ENCODE results near the gene TMPRSS6. TPM values are rescaled to one million over a fixed set of nuclear protein-coding genes. Genes with fewer than 3 reads are reported as not detected.

Gene TMPRSS6
- total RNA-seq, 2 donors from 2014 or later, result 86.6 to 343 TPM

DNA sequence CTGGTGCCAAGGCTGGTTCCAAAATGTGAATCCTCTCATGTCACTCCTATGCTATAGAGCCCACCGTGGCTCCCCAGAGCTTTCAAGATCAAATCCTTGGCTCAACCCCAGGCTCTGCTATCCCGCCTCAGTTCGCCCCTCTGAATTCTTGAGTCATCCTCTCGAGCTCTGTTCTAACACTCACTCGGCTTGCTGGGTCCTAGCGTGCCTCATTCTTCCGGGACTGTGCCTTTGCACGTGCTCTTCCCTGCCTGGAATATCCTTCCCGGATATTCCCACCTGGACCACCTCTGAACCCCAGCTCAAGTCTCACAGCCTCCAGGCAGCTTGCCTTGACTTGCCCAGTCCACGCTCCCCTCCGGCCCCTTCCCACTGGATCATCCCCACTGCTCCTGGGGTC lies 45.0 kb downstream of the TMPRSS6 start:
- H3K4me3 Mint-ChIP-seq, result peak overlapping the region; percentile 80
- H3K9me3 Mint-ChIP-seq, result no peaks in the 10 kb centered on the region
- peaks cover 42% of the 10 kb centered on the region for H3K4me1 Mint-ChIP-seq
- H3K36me3 Mint-ChIP-seq (ENCODE audit: low read depth), result peaks cover 93% of the 10 kb centered on the region
- H3K27ac Mint-ChIP-seq, result peak overlapping the region; percentile 93
- no peak for ATAC-seq (replicated peaks)
- H3K27me3 Mint-ChIP-seq, result no peaks in the 10 kb centered on the region

DNA sequence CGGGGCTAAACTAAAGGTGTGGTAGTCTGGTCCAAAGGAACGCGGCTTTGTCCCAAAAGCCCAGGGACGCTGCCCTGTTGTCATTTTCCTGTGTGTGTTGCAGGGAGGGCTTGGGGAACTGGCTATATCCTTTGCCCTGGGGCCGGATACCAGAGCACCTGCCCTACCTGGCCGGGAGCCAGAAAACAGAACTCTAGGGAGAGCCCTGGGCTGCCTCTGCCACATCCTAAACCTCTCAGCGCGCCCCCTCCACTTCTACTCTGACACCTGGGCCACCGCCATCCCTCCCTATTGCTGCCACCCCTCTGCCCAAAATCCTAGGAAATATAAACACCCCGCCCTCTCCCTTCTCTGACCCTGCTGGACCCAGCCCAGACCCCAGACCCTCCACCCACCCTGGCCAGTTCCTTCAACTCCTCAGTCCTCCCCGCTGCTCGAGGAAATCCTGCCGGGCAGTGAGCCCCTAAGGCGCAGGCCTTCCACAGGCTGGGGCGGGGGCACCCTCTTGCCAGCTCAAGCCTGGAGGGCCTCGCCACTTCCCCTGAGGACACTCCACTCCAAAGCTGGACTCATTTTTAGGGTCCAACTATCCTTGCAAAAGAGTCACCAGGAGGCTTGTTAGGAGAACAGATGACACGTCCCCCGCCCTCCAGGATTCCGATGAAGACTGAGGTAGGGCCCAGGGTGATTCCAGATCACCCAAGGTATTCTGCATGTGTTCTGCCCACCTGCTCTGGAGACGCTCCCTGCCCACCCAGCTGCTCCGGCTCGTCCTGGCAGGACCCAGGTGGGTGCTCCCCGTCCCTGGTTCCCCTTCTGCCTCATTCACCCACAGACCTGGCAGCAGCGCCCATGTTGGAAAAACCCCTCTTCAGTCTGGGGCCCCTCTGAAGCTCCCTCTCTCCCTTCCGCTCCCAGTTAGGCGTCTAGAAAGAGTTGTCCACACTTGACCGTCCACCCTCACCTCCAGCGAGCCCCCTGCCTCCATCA lies 45.8 kb downstream of the TMPRSS6 start:
- ATAC-seq (replicated peaks), result peak; percentile 20
- Mint-ChIP-seq H3K27me3 (no peaks in the 10 kb centered on the region), H3K36me3 (ENCODE audit: low read depth) (peaks cover 97% of the 10 kb centered on the region), H3K4me3 (peak overlapping the region; percentile 80), H3K27ac (peak overlapping the region; percentile 93), H3K9me3 (no peaks in the 10 kb centered on the region), H3K4me1 (peaks cover 42% of the 10 kb centered on the region)

DNA sequence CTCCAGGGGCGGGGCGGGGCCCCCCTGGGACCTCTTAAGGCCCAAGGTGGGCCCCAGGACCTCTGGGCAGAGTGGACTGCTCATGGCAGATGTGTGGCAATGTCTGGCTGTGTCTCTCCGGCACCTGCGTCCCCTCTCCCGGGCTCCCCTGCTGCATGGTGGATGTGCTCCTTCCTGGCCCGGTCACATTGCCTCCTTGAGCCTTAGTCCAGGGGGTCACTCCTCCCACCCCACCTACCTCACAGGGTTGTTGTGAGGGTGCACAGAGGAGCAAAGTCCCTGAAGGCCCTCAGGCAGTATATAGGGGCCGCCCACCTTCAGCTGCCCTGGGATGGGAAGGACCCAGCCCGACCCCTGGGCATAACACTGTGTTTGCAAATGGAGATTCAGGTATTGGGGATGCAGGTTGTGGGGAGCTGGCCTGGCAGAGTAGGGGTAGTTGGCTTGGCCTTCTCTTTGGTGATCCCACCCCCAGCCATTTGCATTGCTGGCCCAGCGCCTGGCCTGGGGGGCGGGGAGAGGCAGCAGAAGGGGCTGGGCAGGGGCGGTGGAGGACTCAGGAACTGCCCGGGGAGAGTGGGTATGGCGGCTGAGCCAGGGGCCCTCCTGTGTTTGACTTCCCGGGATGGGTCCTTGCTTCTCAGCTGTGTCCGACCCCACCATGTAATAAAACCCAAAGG lies 46.7 kb downstream of the TMPRSS6 start:
- ATAC-seq (replicated peaks), result peak; percentile 7
- Mint-ChIP-seq H3K36me3 (ENCODE audit: low read depth) (peaks cover 92% of the 10 kb centered on the region), H3K9me3 (no peaks in the 10 kb centered on the region), H3K27me3 (no peaks in the 10 kb centered on the region), H3K4me3 (peak overlapping the region; percentile 80), H3K4me1 (peaks cover 42% of the 10 kb centered on the region), H3K27ac (peak overlapping the region; percentile 93)

DNA sequence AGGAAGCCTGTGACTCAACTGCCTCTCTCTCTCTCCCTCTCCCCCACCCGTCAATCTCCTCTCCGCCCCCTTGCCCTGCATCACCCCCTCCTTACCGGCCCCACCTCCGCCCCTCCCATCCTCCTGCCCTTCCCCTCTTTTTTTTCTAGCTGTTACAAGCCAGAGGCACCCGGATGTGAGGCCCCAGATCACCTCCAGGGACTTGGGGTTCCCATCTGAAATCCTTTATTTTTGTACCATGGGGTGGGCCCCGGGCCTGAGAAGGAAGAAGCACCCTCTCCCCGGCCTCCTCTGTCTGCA lies 47.2 kb downstream of the TMPRSS6 start:
- peaks cover 92% of the 10 kb centered on the region for H3K36me3 Mint-ChIP-seq (ENCODE audit: low read depth)
- peak; percentile 13 for ATAC-seq (replicated peaks)
- peak overlapping the region; percentile 80 for H3K4me3 Mint-ChIP-seq
- no peaks in the 10 kb centered on the region for H3K27me3 Mint-ChIP-seq
- peak overlapping the region; percentile 93 for H3K27ac Mint-ChIP-seq
- no peaks in the 10 kb centered on the region for H3K9me3 Mint-ChIP-seq
- H3K4me1 Mint-ChIP-seq, result peaks cover 42% of the 10 kb centered on the region

DNA sequence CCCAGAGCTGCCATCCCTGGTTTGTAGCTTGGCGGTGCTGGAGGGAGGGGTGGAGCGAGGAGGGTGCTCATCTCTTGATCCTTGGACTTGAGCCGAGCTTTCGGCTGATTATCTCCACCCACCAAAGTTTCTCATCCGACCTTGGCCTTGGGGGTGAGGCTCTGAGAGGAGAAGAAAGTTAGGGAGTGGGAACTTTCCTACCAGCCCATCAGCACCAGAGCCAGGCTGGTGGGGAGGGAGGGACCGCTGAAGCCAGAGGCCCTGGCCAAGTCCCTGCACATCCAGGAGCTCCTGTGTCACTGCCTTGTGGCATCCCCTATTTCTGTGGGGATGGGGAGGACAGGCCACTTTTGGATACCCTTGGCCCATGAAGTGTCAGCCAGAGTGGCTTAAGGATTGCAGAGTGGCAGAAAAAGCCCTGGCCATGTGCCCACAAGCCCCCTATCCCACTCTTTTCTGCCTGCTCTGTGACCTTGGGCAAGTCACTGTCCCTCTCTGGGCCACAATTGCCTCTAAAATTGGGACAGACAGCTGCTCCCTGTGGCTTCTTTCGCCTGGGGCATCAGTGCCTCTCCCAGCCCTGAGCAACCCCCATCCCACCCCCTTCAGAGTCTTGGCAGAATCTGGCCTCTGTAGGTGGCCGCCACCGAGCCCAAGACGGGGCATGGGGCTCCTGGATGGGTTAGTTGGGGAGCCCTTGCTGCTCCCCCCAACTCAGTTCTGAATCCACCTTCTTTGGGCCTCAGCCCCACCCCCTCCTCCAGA lies 47.7 kb downstream of the TMPRSS6 start:
- peaks cover 41% of the 10 kb centered on the region for H3K4me1 Mint-ChIP-seq
- H3K4me3 Mint-ChIP-seq, result peak overlapping the region; percentile 80
- no peak for ATAC-seq (replicated peaks)
- H3K36me3 Mint-ChIP-seq (ENCODE audit: low read depth), result peaks cover 92% of the 10 kb centered on the region
- no peaks in the 10 kb centered on the region for H3K27me3 Mint-ChIP-seq
- no peaks in the 10 kb centered on the region for H3K9me3 Mint-ChIP-seq
- H3K27ac Mint-ChIP-seq, result peak overlapping the region; percentile 93

DNA sequence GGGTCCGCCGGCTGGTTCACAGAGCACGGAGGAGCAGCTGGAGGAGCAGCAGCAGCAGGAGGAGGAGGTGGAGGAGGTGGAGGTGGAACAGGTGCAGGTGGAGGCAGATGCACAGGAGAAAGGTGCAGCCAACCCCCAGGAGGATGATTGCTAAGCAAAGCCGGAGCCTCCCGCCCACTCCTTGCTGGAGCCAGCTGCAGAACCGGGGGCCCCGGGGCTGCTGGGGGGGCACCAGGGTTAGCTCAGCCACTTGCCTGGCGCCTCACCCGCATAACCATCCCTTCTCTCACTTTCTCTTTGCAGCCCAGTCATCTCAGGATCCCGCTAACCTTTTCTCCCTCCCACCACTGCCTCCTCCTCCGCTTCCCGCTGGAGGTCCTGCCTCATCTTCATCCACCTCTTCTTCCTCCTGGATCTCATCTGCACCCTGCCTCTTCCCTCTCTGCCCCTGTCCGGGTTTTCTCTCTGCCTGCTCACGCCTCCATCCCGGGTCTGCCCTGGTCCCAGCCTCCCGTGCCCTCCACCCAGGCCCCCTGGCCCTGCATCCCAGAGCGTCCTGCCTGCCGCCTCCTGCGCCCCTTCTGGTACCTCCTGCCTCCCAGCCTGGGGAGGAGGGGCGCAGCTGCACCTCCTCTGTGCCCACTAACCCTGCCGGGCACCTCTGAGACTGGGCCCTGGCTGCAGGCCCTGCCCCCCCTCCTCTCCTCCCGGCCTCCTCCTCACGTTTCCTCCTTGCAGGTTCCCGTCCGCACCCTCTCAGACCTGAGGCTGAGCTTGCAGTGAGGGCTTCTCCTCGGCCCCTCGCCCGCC lies 48.5 kb downstream of the TMPRSS6 start:
- no peaks in the 10 kb centered on the region for H3K9me3 Mint-ChIP-seq
- H3K4me1 Mint-ChIP-seq, result peaks cover 35% of the 10 kb centered on the region
- H3K4me3 Mint-ChIP-seq, result peak overlapping the region; percentile 80
- peak; percentile 65 for ATAC-seq (replicated peaks)
- H3K27ac Mint-ChIP-seq, result peak overlapping the region; percentile 93
- H3K27me3 Mint-ChIP-seq, result no peaks in the 10 kb centered on the region
- H3K36me3 Mint-ChIP-seq (ENCODE audit: low read depth), result peaks cover 92% of the 10 kb centered on the region

DNA sequence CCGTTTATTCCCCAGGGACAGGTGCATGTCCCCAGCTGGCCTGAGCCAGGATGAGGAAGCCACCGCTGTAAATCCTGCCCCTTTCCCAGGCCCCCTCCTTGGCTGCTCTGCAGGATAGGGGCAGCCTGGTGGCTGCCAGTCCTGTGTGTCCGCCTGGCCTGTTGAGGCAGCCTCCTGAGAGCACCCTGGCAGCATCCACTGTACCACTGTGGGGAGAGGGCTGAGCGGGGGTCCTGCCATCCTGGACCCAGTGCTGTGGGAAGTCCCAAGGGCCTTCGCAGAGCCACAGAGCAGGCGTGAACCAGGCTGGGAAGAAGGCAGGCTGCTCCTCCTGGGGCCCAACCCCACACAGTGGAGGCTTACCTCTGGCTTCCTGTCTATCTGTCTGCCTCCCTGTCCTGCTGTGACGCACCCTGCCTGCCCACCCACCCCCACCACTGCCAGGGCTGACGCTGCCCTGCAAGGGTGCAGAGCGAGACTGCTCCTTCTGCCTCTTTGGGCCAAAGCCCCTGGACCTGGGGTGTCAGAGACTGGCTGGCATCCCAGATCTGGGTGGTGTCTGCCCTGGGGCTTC lies 49.5 kb downstream of the TMPRSS6 start:
- H3K36me3 Mint-ChIP-seq (ENCODE audit: low read depth), result peaks cover 92% of the 10 kb centered on the region
- H3K27me3 Mint-ChIP-seq, result no peaks in the 10 kb centered on the region
- H3K4me1 Mint-ChIP-seq, result peaks cover 35% of the 10 kb centered on the region
- peak overlapping the region; percentile 80 for H3K4me3 Mint-ChIP-seq
- no peaks in the 10 kb centered on the region for H3K9me3 Mint-ChIP-seq
- H3K27ac Mint-ChIP-seq, result peak overlapping the region; percentile 93
- peak; percentile 18 for ATAC-seq (replicated peaks)

DNA sequence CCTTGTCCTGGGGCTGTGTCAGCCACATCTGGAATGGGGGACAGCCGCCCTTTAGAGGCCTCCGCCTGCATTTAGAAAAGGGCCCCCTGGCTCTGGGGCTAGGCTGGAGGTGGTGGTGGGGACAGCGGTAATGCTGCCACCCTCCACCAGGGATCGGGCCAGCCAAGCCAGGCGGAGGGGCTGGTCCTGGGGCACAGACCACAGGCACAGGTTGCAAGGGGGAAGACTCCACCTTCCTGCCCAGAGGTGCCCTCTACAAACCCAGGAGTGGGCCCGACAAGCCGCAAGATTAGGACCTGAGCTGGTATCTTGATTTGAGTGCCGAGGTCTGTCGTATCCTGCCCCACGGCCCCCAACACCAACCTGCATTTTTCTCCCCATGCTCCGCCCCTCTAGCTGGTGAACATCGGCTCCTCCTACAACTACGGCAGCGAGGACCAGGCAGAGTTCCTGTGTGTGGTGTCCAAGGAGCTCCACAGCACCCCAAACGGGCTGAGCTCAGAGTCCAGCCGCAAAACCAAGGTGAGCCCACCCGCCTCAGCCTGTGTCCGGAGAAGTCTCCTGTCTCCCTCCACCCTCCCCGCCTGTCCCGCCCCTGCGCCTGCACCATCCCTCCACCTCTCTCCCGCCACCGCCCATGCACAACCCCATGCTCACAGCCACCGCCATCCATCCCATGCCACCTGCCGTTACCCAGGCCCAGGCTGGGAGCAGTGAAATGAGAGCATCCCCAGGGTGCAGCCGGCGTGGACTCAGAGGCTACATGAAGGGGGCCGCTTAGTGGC lies 50.4 kb downstream of the TMPRSS6 start:
- H3K27ac Mint-ChIP-seq, result no peak overlapping the region
- H3K27me3 Mint-ChIP-seq, result no peaks in the 10 kb centered on the region
- no peaks in the 10 kb centered on the region for H3K9me3 Mint-ChIP-seq
- ATAC-seq (replicated peaks), result no peak
- peaks cover 27% of the 10 kb centered on the region for H3K4me1 Mint-ChIP-seq
- H3K36me3 Mint-ChIP-seq (ENCODE audit: low read depth), result peaks cover 85% of the 10 kb centered on the region
- peak overlapping the region; percentile 80 for H3K4me3 Mint-ChIP-seq

DNA sequence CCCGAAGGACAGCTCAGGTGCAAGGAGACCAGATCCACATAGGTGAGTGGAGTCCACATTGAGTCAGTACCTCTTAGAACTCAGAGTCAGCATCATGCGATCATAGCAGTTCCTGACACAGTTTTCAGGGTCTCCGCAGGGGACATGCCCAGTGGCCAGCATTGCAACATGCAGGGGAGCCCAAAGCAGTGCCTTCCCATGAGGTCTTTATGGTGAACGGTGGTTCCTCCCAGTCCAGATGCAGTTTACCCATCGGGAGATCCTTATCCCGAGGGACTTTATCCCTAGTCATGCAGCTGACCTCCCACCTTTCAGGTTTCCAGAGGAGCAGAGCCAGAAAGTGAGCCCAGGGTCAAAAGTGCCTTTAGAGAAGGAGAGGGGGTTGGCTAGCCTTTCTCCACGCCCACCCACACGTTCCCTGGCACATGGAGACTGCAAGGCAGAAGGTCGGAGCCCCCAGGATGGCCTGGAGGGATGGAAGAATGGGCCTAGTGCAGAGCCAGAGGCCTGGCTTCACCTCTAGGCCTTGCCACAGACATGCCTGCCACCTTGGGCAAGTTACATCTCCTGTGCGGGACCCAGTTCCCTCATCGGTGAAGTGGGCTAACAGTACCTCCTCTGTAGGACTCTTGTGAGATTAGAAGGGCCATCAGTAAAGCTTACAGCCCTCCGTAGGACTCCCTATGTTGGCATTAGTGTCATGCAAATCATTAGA lies 51.6 kb downstream of the TMPRSS6 start:
- Mint-ChIP-seq H3K27me3 (no peaks in the 10 kb centered on the region), H3K27ac (no peak overlapping the region), H3K36me3 (ENCODE audit: low read depth) (peaks cover 81% of the 10 kb centered on the region), H3K9me3 (no peaks in the 10 kb centered on the region), H3K4me3 (no peak overlapping the region), H3K4me1 (peaks cover 21% of the 10 kb centered on the region)
- ATAC-seq (replicated peaks), result no peak

DNA sequence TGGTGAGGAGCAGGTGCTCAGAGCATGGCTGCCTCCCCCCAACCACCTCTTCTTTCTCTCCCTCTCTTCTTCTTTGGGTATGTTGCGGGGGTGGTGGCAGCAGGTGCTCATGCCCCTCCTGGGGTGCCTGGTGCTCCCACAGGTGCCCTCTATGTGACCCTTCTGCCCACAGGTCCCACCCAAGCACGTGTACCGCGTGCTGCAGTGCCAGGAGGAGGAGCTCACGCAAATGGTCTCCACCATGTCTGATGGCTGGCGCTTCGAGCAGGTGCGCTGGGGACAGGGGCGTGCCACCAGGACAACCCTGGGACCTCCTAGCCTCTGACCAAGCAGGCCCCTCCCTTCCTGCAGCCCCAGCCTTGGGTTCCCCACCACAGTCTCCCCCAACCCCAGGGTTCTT lies 52.3 kb downstream of the TMPRSS6 start:
- no peaks in the 10 kb centered on the region for H3K27me3 Mint-ChIP-seq
- no peaks in the 10 kb centered on the region for H3K9me3 Mint-ChIP-seq
- no peak for ATAC-seq (replicated peaks)
- H3K4me3 Mint-ChIP-seq, result no peak overlapping the region
- H3K4me1 Mint-ChIP-seq, result peaks cover 16% of the 10 kb centered on the region
- peaks cover 75% of the 10 kb centered on the region for H3K36me3 Mint-ChIP-seq (ENCODE audit: low read depth)
- H3K27ac Mint-ChIP-seq, result peak overlapping the region; percentile 41

DNA sequence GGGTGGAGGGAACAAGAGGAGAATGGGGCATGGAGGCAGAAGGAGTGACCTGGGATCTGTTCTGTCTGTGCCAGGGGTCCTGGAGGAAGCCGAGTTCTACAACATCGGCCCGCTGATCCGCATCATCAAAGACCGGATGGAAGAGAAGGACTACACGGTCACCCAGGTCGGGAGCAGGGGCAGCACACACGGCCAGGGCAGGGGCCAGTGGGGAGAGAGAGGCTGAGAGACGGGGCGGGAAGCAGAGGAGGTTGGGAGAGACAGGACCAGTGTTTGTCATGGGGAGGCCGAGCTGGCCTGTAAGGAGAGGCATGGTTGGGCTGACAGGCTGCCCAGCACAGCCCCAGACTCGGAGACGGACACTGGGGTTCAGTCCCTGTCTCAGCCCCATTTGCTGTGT lies 53.3 kb downstream of the TMPRSS6 start:
- H3K27ac Mint-ChIP-seq, result no peak overlapping the region
- no peak for ATAC-seq (replicated peaks)
- peaks cover 65% of the 10 kb centered on the region for H3K36me3 Mint-ChIP-seq (ENCODE audit: low read depth)
- no peak overlapping the region for H3K4me3 Mint-ChIP-seq
- no peaks in the 10 kb centered on the region for H3K9me3 Mint-ChIP-seq
- H3K4me1 Mint-ChIP-seq, result peaks cover 8% of the 10 kb centered on the region
- H3K27me3 Mint-ChIP-seq, result no peaks in the 10 kb centered on the region

DNA sequence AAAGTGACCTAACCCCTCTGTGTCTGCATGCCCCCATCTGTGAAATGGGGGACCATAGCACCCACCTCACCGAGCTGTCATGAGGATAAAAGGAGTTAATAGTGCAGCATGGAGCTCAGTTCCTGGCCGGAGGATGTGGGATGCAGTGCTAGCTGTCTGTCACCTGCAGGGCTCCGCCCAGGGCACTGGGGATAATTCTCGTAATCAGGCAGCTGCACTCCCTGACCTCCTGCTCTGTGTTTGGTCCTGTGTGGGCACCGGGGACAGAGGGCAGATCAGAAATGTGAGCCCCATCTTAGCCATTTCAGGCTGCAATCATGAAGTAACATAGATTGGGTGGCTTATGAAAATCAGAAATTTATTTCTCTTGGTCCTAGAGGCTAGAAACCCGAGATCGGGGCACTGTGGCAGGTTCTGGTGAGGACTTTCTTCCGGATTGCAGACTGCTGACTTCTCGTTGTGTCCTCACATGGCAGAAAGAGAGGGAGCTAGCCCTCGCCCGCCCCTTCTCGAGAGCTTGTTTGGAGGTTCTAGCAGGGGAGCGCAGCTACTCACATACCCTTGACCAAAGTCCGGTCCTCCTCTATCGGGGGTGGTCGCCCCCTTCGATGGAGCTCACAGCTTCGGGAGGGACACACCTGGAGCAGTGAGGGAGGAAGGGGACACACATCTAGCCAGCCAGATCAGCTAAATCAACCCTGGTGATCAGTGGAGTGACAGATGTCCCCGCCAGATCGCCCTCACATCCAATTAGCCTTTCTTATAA lies 54.7 kb downstream of the TMPRSS6 start:
- H3K4me1 Mint-ChIP-seq, result no peaks in the 10 kb centered on the region
- ATAC-seq (replicated peaks), result no peak
- H3K4me3 Mint-ChIP-seq, result no peak overlapping the region
- H3K9me3 Mint-ChIP-seq, result no peaks in the 10 kb centered on the region
- H3K27ac Mint-ChIP-seq, result no peak overlapping the region
- peaks cover 50% of the 10 kb centered on the region for H3K36me3 Mint-ChIP-seq (ENCODE audit: low read depth)
- no peaks in the 10 kb centered on the region for H3K27me3 Mint-ChIP-seq
